Measurements from ENCODE around the gene C1QTNF12.

Gene C1QTNF12

DNA sequence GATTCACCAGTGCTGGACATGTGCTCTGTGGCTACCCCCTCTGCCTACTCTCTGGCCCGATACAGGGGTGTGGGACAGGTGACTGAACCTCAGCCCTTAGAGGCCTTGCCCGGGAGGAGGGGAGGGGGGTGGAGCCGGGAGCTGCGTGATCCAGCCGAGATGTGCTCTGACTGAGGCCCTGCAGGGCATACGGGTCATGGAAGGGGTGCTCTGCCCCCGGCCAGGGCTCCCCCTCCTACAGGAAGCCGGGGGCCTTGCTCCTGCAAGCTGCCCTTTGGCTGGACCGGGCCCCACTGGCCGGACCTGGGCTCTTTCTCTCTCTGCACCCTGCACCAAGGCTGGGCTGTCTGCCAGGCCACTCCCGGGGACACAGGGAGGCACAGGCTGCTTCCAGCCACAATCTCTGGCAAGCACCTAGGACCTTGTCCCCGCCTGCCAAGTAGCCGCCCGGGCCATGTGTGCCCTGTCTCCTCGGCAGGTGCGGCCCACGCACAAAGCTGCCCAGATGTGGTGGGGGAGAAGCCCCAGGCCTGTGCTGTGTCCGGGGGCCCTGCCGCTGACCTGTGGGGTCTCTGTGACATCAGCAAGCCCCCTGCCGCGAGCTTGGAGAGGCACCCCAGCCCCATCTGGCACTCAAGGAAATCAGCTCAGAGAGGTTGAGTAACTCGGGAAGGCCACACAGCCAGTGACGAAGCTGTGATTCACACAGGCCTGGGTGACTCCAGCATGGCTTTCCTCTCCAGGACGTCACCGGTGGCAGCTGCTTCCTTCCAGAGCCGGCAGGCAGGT, 35.2 kb upstream of the C1QTNF12 start:
- DNase-seq = no peak

DNA sequence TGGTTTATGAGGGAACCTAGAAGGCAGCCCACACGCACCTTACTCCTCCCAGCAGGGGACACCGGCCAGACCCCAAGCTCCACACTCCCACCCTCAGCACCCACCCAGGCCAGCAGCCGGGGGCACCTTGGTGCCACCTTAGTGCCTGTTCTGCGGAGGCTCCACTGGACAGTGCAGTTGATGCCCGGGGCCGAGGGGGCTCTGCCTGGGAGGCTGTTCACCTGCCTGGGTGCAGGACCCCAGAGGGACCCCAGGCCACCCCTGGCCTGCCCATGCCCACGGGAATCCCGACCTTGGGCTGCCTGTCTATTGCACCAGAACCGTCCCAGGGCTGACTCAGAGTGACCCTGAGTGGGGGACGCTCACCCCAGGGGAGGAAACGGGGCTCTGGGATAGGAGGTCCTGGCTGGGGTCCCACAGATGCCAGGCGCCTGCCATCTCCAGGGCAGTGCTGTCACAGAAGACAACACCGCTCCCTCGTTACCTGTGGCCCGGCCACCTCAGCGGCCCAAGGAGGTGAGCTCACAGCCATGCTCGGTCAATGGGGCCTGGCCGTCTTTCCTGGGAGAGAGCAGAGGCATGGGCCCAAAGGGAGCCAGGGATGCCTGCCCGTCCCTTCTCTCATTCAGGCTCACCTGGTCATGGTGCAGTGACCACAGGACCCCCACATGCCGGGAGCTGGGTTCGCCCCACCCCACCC, 34.4 kb upstream of the C1QTNF12 start:
- no peak for DNase-seq

DNA sequence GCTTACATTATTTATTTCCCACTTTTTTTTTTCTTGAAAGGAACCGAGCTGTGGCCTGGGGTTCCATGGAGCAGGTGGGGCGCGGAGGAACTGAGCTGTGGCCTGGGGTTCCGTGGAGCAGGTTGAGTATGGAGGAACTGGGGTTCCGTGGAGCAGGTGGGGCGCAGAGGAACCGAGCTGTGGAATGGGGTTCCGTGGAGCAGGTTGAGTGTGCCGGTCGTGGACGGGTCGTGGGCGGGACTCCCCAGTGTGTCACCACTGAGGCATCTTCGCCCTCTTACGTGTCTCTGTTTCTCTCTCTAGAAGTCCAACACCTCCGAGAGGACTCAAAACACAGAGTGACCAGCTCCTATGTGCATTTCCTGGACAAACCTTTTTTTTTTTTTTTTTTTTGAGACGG, 32.5 kb upstream of the C1QTNF12 start:
- no peak for DNase-seq

DNA sequence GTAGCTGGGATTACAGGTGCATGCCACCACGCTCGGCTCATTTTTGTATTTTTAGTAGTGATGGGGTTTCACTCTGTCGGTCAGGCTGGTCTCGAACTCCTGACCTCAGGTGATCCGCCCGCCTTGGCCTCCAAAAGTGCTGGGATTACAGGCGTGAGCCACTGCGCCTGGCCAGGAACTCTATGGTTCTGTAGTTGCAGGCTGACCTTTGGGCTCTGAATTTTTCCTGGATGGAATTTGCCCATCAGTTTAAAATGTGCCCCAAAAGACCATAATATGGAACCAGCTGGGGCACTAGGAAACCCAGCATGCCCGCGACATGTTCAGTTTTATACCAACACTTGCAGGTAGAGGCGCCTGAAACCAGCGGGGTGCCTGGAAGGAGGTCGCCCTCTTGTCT, 32.1 kb upstream of the C1QTNF12 start:
- no peak for DNase-seq

DNA sequence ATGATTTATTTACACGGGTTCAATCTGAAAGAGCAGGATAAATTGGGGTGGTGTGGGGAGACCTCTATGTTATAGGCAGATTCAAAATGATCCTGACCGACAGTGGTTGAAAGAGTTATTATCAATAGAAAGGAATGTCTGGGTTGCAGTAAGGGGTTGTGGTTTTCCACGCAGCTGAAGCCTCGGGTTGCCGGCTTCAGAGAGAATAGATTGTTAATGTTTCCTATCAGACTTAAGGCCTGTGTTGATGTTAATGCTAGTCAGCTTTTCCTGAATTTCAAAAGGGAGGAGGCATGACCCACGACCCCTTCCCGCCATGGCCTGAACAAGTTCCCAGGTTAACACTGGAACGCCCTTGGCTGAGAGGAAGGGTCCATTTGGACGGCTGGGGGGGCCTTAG, 29.3 kb upstream of the C1QTNF12 start:
- DNase-seq = no peak

DNA sequence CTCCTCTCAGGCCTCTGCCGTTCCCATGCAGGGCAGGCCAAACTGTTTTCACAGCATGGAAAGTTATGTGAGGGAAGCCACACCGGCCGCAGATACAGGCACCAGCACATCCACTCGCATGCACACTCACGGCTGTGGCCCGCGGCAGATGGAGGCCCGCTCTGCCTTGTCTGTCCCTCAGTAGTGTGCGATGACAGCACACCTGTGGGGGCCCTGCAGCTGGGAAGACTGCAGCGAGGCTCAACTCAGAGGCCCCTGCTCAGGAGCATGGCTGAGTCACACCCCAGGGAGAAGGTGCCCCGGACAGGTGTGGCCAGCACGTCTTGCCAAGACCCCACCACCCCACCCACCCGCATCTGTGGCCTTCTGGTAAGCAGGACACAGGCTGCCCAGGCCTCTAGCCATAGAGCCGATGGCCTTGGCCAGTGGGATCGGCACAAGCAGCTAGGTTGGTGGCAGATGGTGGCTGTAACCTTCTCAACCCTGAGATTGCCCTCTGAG, 28.5 kb upstream of the C1QTNF12 start:
- DNase-seq = no peak

DNA sequence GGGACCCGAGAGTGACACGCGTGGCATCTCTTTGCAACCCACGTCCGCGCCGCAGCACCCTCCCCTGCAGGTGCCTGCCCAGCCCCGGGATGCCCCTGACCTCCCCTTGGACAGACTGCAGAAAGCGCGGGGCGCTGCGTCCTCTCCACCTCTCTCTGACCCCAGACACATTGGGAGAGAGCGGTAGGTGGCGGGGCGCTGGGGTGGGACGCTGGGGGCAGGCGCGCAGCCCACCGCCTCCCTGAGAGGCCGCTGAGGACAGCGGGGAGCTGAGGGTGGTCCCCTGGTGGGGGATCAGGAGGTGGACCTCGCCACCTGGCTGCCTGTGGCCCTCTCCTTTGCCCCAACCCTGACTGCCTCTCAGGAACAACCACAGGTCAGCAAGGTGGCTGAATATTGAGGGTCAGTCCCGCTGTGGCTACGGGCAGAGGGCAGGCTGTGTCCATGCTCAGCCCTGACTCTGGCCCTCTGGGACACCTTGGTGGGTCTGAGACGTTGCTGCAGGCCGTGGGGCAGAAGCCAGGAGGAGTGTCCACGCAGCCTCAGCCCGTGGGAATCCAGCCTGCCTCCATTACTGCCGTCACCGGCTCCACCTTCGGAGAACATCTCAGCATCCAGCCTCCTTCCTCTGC, 27.9 kb upstream of the C1QTNF12 start:
- DNase-seq = no peak

DNA sequence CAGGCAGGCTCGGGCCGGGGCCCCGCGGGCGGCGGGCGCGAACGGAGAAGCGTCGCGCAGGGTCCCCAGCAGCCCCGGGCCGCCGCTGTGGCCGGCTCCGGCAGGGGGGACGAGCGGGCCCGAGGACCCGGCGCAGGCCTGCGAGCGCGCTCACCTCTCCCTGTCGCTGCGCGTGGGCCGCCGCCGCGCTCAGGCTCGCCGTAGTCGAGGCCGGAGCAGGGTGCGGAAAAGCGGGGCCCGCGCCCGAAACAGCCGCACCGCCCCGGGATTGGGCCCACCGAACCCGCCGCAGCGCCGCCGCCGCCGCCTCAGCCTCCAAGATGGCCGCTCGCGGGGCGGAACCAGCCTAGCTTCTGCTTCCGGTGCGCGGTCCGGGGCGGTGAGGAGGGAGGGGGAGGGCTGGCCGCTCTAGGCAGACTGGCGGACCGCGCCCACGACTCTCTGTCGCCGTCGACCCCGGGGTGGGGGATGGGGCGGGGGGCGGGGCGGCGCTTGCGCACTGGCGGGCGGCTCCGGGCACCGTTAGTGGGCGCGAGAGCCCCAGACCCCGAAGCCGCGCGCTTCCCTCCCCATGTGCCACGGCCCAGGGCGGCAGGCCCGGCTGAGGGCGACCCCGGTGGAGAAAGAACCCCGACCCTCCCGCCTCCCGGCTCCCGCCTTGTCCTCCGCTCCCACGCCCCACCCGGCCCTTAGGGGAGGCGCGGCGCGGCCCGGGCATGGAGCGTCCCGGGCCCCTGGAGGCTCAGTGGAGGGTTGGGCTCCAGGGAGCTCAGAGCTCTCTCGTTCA, 27.2 kb upstream of the C1QTNF12 start, which contains the start of gene UBE2J2:
Gene UBE2J2, minus strand, starts transcription at position 343 of the 787 bp plus-strand sequence. CDS start 5,862 bp downstream, outside the sequence.
- peak; percentile 98 for DNase-seq

DNA sequence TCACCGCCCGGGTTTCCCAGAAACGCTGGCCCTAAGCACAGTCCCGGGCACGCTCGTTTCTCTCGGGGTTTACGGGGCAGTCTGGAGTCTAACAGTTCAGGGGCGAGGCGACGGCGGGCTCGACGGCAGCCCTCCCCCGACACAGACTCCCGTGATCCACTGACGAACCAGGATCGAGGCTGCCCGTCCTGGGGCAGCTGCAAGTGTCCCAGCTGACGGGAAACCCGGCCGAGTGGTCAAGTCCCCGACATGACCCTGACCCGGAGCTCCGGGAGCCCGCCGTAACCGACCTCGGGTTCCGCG, 26.6 kb upstream of the C1QTNF12 start:
- no peak for DNase-seq

DNA sequence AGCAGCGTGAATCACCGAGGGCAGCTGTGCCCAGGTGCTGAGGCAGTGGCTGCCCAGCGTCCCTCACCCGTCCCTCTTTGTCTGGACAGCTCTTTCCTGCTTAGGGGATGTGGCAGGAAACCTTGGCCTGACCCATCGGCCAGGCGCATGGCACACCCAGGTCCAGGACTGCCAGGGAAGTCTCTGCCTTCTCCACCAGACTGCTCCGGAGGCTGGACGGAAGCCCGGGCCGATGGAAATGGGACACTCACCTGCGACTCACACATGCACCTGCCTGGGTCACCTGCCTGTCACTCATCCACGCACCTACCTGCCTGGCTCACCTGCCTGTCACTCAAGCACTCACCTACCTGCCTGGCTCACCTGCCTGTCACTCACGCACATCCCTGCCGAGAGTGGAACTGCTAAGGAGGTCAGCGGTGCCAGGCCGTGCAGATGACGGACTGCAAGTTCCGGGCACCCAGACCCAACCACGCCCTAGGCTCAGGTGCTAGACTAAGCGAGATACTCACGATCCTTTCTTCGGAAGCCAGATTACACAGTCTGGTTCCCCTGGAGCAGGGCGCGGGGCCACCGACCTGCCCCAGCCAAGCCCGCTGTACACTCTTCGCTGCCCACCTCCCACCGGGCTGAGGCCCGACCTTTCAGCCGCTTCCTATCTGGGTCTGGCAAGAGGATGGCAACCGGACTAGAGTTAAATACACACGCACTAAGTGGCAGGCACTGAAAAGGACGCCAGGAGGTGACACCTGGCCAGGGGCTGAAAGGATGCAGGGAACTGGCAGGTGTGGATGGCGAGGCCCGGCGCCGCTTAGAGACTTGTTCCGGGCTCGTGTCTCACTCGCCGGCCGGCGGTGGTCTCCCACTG, 26.1 kb upstream of the C1QTNF12 start:
- DNase-seq = peak; percentile 95

DNA sequence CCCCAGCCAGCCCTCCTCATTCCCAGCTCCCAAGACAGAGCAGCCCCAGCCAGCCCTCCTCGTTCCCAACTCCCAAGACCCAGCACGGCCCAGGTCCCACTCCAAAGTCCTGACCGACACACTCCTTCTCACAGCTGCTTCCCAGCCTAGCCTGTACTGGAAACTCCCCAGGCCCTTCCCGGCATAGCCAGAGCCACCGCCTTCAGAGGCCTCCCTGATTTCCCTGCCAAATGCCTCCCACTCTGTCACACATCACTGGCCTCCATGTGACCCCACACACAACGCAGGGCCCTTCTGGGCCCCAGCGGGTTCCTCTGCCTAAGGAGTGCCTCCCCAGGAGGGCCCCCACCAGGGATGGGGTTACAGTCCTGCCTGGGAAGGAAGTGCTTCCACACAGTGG, 24.3 kb upstream of the C1QTNF12 start:
- DNase-seq = no peak

DNA sequence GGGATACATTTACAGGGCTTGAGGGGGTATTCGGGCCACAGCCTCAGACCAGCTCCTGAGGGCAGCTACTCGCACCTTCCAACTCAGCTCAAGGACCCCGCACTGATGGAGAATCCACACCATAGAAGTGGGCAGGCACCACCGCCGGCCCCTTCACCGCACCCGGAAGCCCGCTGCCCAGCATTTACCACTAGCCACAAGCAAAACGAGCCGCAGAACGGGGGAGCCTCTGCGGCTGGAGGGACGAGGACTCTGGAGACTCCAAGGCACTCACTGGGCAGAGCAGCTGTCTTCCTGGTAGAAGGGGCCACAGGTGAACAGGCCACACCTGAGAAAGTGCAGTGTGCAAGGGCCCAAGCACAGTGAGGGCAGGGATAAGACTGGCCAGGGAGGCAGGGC, 21.8 kb upstream of the C1QTNF12 start:
- no peak for DNase-seq

DNA sequence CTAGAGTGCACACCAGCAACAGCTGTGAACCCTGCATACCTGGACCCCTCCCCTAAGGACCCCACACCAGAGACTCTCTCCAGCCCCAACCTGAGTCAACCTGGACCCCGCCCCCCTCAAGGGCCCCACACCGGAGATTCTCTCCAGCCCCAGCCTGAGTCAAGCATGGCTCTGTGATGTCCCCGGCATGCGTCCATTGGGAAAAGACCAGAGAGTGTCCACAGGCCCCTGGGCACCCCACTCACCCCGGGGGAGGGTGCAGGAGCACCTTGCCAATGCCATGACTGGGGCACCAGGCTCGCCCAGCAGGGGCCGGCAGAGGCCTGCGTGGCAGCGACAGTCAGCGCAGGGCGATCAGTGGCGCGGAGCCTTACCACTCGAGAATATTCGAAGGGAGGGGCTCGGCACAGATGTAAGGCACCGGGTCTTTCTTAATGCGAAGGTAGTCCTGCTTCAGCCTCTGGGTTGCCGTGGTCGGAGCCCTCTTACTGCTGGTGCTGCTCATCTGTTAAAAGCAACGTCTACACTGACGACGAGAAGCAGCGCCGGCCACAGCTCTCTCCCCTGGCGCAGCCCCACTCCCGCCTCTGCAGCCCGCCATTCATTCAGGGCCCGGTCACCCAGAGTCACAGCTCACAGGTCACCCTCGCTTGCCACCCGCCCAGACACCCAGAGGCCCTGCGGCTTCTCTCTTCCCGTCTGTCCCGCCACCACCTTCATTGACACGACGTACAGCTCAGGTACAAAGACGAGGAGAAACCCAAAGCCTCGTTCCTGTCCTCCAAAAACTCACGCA, 21.2 kb upstream of the C1QTNF12 start:
- DNase-seq = no peak

DNA sequence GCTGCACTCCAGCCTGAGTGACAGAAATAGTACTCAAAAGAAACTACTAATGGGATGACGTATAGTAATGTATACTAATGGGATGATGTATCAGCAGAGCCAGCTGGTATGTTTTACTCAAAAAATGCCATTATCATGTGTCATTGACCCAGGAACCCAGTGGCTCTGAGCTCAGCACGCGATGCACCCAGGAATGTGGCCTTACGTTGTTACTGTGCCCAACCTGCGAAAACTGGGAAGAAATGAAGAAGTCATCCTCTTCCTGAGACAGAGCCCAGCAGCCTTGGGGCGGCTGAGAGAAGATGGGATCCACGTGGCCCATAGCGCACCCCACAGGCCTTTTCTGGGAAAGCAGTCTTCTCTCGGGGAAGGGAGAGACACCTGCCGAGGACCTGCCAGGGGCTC, 18.3 kb upstream of the C1QTNF12 start:
- DNase-seq = no peak

DNA sequence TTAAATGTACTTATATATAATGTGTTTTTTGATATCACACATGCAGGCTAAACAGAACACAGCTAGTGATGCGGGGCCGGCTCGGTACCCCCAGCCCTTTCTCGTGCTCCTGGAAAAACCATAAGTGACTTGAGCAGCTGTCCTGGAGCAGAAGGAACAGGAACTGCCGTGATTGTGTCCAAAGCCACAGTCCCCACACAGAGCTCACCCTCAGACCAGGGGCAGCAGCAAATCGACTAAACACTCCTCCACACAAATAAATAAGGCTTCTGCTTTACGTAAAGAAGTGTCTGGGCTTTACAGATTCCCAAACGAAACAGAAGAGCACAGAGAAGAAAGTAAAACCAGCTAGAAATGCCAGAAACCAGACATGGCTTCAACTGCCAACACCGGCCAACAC, 17.5 kb upstream of the C1QTNF12 start:
- DNase-seq = no peak

DNA sequence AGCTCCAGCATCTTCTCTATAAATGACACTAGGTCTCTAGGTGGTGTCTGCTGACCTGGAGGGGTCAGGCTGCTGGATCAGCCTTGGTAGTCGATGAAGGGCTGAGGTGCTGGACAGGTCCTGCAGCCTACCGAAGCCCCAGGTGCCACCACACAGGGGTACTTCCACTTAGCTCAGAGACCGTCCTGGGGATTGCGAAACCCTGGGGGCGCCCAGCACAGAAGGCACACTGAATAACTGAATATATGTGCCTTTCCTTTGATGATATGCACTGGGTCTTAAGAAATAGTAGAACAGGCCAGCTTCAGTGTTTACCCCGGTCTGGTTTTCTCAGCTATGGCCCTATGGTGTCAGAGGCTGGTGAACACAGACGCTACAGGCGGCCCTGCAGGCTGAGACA, 16.2 kb upstream of the C1QTNF12 start:
- no peak for DNase-seq

DNA sequence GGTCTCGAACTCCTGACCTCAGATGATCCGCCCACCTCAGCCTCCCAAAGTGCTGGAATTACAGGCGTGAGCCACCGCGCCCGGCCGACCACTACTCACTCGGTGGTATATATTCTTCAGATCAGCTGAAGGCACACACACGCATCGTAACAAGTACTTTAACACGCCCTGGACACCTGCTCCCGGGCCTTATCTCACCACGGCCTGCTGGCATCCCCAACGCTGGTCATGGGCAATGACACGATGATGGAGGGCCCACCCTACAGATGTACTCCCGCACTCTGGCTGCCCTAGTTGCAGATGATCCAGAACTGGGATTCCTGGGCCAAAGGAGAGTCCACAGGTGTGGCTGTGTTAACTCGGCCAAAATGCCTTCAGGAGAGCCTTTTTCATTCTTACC, 15.5 kb upstream of the C1QTNF12 start:
- no peak for DNase-seq

DNA sequence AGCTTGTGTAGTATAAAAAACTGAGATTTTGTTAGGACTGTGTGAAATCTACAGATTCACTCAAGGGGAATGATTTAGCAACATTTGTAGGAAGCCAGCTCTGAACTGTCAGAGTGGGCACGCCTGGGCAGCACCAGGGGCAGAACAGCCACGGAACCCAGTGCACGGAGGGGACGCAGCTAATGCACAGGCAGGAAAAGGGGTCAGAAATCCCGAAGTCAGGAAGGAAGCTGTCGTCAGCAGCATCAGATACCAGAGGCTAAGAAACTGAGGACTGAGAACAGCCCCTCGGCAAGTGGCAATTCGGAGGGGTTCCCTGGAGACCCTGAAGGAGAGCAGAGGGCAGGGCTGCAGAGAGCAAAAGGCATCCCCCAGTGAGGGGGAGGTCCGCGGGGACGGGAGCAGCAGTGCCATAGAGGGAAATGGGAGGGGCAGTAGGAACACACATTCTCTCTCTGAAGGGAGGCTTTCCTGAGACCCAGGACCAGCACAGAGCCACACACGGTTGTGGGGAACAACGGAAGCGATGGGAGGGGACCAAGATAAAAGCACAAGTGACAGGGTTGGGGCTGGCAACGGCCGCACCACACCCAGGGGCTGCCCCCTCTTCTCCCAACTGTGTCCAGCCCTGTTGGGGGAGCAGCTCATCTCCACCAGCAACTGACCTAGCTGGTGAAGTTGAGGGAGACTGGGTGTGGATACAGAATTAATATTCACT, 14.5 kb upstream of the C1QTNF12 start:
- peak; percentile 86 for DNase-seq

DNA sequence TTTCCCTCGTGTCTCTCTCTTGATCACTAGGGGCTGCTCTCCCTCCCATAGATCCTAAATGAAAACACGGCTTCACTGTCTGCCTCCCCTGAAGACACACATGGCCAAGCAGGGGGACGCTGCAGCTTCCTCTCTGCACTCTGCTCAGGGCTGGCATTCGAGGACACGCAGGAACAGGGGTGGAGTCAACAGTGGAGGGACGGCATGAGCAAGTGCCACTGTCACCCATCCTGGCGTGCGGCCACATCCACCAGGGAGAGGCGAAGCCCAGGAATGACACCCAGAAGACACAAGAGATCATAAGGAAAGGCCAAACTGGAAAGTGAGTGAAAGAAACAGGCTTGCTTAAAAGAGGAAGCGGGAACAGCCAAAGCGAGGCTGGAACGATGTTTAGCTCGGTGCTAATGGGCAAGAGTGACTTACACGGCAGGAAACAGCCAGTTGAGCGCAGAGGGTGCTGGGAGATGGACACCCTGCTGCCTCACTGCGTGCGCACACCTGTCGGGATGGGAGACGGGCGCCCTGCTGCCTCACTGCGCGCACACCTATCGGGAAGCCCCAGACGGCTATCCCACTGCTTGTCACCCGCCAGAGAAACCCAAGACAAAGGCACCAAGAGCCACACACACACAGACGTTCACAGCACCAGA, 13.6 kb upstream of the C1QTNF12 start:
- DNase-seq = peak; percentile 99

DNA sequence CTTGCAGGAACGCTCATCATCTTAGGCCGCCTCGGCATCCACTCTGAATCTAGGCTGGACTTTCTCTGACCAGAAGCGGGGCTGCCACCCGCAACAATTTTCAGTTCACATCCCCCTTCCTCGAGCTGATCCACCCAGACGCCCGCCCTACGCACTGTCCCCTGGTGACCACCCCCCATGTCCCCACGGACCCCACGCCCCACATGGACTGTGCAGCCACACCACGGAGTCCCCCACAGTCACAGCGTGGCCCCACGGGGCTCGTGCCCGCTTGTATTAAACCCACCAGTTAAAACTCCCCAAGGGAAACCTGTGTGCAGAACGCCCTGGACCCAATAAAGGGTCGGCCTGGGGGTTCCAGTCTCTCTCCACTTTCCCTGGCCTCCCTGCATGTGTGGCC, 13.0 kb upstream of the C1QTNF12 start:
- DNase-seq = no peak
